Measurements from ENCODE around the gene TTI1.
A peak's percentile ranks its signal among the peaks of the same experiment; 100 is the strongest.

The TTI1 gene

GRCh38 chr20:37936041-37936440 is 97.2 kb downstream of the TTI1 start:
- DNase-seq (ENCODE audit: low read depth in 2 of 2) = no peak
- no peak for TF ChIP-seq CTCF (IDR thresholded peaks at IDR 0.05; ENCODE audit: low read depth, low read length)
- H3K4me3 ChIP-seq (replicated peaks in 1 of 2; ENCODE audit: low read depth in 2 of 2, low read length in 2 of 2) = no peak overlapping the region

- peak; percentile 23 to 43 for DNase-seq (ENCODE audit: low read depth in 2 of 2)
- H3K4me3 ChIP-seq (replicated peaks in 1 of 2; ENCODE audit: low read depth in 2 of 2, low read length in 2 of 2) = no peak overlapping the region
- TF ChIP-seq CTCF (IDR thresholded peaks at IDR 0.05; ENCODE audit: low read depth, low read length) = no peak
Measured at GRCh38 chr20:37935435-37935834, 97.8 kb downstream of the TTI1 start.

- DNase-seq (ENCODE audit: low read depth in 2 of 2) = no peak
- H3K4me3 ChIP-seq (replicated peaks in 1 of 2; ENCODE audit: low read depth in 2 of 2, low read length in 2 of 2) = no peak overlapping the region
- no peak for TF ChIP-seq CTCF (IDR thresholded peaks at IDR 0.05; ENCODE audit: low read depth, low read length)
Measured at GRCh38 chr20:37934634-37935375, 98.5 kb downstream of the TTI1 start.

GRCh38 chr20:37933786-37934633 is 99.2 kb downstream of the TTI1 start:
- no peak for TF ChIP-seq CTCF (IDR thresholded peaks at IDR 0.05; ENCODE audit: low read depth, low read length)
- H3K4me3 ChIP-seq (replicated peaks in 1 of 2; ENCODE audit: low read depth in 2 of 2, low read length in 2 of 2) = no peak overlapping the region
- no peak for DNase-seq (ENCODE audit: low read depth in 2 of 2)

All from cardiac fibroblast (primary cell).